HG03280 (cell line): ENCODE results near the gene SPC24.
"Not testable (repeated sequence)": the region's sequence is repeated elsewhere in the genome, so short reads cannot be mapped to it uniquely, and the experiment has no call there.

Source experiments
- ATAC-seq: cut with Tn5 transposase; IDR thresholded peaks from one replicate; pipeline ENCODE4 v1.9.1; 2021; ENCODE audit warnings: mild to moderate bottlenecking, moderate library complexity; ENCODE audit not compliant: unreplicated experiment

SPC24 gene

DNA sequence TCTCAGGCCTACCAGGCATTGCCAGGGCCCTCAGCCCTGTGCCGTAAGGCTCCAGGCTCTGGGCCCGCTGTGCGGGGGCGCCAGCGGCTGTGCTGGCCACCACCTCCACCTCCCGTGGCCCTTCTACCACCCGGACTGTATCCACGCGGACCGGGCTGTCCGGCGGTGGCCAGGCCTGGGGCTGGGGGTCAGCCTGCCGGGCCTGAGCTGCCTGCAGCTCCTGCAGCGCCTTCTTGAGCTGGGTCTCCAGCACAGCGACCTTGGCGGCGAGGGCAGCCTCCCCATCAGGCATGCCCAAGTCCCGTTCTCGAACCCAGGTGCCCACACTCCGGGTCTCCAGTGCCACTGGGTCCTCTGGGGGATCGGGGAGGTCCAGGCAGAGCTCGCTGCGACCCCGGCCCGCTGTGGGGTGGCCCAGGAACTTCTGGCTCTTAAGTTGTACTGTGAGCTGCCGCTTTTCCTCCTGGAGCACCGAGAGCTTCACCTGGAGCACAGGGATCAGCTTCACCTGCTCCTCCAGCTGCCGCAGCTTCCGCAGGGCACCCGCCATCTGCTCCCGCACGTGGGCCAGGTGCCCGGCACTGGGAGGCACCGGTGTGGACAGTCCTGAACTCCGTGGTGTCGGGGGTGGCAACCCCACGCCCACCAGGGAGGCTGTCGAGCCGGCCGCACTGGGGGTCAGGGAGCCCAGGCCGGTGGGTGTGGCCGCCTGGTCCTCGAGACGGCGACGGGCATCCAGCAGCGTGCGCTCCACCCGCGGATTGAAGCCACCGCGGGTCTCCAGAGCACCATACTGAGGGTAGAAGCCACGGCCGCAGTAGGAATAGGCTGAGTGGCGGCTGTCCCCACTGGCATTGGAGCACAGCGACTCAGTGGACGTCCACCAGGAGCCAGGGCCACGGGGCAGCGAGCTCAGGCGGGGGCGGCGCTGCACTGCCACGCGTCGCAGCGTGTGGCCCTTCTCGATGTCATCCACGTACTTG is 37.7 kb upstream of the SPC24 start:
- ATAC-seq = no peak

DNA sequence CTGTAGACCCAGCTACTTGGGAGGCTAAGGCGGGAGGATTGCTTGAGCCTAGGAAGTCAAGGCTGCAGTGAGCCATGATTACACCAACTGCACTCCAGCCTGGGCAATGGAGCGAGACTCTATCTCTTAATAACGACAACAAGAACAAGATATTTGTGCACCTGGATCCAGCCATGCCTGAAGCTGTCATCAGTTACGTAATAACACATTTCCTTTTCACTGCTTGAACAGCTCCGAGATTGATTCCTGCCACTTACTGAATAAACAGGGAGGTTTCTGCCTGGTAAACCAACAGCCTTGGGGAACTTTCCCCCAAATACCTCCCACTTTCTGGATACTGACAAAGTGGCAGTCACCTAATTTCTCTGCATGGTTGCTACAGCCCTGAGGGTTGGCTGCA is 36.4 kb upstream of the SPC24 start:
- no peak for ATAC-seq

DNA sequence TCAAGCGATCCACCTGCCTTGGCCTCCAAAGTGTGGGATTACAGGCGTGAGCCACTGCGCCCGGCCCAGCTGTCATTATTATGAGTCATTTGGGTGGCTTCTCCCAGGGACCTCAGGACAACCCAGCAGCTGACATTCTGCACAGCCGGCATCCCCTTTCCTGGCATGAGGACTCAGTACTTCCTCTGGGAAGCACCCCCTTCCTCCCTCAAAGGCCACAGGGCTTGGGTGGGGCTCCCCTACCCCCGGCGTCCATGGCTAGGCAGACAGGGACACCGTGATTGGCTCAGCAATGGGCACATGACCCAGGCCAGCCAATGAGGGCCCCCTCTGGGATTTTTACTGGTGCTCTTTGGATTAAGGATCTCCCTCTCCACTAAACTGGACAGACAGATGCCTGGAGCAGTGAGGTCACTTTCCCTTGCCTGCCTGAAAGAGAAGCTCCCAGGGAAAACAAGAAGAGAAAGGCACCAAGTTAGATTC is 35.7 kb upstream of the SPC24 start:
- ATAC-seq = no peak

DNA sequence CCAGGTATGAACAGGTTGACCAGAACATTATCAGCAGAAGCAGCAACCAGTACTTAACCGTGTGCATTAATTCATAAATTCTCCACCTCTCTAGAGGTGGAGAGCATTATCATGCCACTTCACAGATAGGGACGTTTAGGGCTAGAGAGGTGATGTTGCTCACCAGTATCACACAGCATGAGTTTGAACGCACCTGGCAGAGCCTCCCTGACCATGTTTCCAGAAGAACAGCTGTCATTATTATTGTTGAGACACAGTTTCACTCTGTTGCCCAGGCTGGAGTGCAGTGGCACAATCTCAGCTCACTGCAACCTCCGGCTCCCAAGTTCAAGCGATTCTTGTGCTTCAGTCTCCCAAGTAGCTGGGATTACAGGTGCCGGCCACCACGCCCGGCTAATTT is 34.9 kb upstream of the SPC24 start:
- no peak for ATAC-seq

DNA sequence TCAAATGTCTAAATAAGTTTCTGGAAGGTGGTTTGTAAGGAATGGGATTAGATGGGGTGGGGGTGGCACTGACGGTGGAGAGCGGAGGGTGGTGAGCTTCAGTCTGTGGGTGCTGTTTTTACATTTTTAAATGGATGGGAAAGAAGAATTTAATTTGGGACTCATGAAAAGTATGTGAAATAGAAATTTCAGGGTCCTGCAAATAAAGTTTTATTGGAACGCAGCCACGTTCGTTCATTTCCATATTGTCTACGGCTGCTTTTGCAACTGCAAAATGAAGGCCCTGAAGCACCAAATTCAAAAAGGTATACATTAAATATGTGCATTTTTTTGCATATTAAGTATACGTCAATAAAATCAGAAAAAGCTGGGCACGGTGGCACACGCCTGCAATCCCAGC is 31.9 kb upstream of the SPC24 start:
- no peak for ATAC-seq

DNA sequence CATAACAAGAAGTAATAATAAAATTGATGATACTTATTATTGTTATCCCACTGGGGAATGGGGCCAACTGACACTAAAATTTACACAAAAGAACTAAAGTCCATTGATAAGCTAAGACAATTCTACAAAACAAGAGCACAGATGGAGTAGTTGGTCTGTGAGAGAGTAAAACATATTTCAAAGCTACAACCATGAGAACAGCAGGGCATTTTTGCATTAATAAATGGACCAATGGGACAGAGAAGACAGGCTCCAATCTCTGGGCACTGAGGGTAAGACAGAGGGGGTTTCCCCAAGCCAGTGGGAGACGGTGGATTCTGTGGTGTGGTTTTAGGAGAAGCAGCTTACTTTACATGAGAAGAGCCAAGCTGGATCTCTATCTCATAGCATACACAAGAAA is 27.4 kb upstream of the SPC24 start:
- no peak for ATAC-seq

DNA sequence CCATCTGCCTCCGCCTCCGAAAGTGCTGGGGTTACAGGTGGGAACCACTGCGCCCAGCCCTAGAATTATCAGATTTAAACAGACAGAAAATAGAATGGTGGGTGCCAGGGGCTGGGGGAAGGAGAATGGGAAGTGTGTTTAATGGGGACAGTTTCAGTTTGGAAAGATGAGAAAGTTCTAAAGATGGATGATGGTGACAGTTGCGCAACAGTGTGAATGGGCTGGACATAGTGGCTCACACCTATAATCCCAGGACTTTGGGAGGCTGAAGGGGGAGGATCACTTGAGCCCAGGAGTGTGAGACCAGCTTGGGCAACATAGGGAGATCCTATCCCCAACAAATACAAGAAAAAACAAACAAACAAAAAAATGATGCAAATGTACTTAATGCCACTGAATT is 25.9 kb upstream of the SPC24 start:
- no peak for ATAC-seq

DNA sequence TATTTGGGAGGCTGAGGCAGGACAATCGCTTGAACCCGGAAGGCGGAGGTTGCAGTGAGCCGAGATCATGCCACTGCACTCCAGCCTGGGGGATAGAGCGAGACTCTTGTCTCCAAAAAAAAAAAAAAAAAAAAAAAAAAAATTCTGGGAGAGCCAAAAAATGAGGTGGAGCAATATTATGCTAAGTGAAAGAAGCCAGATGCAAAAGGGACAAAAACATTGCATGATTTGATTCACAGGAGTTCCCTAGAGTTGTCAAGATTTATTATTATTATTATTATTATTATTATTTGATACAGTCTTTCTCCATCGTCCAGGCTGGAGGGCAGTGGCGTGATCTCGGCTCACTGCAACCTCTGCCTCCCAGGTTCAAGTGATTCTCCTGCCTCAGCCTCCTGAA is 25.4 kb upstream of the SPC24 start:
- not testable (repeated sequence) for ATAC-seq

DNA sequence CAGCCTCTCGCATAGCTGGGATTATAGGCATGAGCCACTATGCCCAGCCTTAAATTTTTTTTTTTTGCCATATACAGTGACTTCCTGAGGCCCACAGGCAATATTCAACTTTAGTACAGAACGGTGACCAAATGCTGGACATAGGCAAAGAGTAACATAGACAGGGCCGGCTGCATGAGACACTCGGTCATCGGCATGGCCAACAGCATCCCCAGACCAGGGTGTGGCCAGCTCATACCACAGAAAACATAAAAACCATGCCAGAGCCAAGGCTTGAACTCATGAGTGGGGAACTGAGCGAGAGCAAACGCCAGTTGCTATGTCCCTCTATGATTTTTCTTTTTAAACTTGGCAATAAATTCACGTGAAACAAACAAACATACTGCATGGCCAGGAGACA is 24.8 kb upstream of the SPC24 start:
- no peak for ATAC-seq

DNA sequence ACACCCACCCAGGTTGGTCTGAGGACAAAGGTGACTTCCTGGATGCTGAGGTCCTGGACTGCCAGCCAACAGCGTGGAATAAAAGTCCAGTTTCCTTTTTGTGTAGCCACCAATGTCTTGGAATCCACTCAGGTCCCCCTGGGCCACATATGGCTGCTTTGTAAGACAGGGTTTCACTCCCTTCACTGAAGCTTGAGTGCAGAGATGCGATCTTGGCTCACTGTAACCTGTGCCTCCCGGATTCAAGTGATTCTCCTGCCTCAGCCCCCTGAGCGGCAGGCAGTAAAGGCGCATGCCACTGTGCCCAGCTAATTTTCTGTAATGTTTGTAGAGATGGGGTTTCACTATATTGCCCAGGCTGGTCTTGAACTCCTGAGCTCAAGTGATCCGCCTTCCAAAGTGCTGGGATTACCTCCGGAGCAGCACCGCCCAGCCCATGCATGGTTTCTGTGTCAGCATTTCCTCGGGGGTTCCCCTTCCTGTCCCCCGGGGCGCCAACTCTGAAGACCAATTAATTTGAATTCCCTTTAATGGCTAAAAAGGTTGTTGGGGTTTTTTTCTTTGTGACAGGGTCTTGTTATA is 24.2 kb upstream of the SPC24 start:
- no peak for ATAC-seq

DNA sequence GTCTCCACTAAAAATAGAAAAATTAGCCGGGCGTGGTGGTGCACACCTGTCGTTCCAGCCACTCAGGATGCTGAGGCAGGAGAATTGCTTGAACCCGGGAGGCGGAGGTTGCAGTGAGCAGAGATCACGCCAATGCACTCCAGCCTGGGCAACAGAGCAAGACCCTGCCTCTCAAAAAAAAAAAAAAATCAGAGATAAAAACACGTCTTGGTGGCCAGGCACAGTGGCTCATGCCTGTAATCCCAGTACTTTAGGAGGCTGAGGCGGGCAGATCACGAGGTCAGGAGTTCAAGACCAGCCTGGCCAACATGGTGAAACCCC is 23.5 kb upstream of the SPC24 start:
- not testable (repeated sequence) for ATAC-seq

DNA sequence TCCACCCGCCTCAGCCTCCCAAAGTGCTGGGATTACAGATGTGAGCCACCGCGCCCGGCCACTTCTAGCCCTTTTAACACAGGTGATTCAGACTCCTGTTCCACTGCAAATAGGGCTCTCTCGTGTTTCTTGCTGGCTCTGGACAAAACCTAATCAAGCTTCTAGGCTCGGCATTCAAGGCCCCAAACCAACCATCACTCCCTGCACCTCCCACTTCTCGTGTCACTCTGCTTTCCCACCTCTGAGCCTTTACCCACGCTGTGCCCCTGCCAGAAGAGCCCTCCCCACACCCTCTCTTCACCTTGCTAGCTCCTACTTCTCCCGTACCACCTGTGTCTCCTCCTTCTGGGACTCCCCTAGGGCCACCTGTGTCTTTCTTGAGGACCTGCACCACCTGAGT is 22.0 kb upstream of the SPC24 start:
- no peak for ATAC-seq

DNA sequence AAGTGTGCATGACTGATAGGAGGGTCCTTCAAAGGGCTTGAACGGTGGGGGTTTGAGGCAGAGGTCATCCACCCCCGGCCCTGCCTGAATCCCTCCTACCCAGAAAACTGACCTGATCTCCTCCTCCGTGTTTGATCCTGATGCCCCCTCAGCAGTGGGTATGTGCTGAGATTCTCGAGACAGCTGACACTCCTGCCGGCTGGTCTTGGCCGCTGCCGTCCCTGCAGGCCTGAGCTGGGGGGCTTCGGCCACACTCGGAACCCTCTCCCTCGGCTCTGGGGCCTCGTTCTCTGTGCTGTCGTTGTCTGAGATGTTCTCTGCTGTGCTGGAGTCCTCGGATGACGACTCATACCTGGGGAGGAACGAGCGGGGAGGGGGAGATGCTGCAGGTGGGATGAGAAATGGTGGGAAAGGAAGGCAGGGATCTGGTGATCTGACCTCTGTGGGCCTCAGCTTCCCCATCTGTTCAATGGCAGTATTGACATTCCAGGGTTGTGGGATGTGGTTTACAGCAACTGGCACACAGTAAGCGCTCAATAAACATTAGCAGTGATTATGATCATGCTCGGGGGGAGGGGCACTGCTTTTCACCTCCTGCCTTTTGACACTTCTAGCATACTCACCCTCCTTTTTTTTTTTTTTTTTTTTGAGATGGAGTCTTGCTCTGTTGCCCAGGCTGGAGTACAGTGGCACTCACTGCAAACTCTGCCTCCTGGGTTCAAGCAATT is 21.0 kb upstream of the SPC24 start:
- no peak for ATAC-seq

DNA sequence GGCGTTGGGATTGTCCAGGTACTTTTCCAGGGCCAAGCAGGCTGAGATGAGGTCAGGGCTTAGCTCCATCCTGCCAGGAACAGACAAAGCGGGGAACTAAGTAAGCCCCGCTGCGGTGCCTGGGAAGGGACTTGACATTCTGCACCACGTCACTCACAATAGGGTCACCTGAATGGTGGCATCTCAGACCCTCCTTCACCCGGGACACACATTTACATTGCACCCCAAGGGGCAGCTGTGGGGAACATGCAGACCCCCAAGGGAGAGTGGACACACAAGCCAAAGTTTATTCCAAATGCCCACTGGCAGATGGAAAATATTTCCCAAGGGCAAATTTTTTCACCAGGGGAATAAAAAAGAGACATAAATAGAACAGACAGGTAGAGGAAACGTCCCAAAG is 20.3 kb upstream of the SPC24 start:
- ATAC-seq = no peak

DNA sequence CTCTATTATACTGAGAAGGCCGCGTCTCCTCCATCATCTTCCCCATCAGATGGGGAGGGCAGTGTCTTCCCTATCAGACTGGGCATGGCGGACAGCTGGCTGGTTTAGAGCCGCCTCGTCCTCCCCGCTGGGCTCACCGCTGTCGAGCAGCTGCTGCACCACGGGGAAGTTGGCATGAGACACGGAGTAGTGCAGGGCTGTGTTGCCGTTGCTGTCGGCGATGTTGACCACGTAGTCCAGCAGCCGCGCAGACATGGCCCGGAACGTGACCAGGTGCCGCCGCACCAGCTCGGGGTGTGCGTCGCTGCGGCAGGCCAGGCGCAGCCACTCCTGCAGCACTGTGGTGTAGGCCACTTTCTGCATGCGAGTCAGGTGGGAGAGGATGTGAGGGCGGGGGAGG is 18.8 kb upstream of the SPC24 start:
- no peak for ATAC-seq

DNA sequence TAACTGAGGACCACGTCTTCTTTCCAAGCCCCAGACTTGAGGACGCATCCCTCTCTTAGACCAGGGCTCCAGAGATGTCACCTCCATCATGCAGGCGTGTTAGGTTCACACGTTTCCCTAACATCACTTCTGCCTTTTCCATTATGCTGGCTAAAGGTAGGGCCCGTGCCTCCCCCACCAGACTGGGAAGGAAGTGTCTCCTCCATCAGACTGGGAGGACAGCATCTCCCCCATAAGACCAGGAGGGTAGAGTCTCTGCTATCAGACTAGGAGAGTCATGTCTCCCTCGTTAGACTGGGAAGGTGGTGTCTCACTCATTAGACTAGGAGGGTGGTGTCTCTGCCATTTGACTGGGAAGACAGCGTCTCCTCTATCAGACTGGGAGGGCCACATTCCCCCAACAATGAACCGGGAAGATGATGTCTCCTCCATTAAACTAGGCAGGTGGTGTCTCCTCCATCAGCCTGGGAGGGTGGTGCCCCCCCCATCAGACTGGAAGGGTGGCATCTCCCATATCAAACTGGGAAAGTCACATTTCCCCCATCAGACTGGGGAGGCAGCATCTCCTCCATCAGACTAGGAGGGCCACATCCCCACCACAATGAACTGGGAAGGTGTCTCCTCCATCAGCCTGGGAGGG is 18.1 kb upstream of the SPC24 start:
- ATAC-seq = no peak

DNA sequence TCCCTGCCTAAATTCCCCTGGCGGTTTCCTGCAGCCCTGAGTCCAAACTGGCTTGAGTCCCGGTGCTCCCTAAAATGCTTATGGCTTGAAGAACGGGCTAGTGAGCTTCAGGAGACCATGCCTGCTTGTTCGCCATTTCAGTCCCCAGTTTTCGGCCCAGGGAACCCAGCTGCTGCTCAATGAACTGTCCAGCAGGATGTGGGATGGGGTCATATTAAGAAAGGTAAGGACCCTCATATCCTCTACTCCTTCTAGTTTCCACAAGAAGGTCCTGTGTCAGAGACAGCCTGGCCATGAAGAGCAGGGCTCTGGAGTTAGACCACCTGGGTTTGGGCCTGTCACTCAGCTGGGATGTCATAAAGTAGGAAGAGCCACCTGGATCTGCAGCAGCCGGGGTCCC is 17.0 kb upstream of the SPC24 start:
- ATAC-seq = no peak

DNA sequence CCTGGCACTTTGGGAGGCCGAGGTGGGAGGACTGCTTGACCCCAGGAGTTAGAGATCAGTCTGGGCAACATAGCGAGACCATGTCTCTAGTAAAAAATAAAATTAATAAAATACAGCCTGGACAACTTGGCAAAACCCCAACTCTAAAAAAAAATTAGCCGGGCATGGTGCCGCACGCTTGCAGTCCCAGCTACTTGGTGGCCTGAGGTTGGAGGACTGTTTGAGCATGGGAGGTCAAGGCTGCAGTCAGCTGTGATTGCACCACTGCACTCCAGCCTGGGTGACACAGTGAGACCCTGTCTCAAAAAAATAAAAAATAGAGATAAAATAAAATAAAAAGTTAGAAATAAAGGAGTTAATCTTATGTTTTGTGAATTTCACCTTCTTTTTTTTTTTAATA is 15.6 kb upstream of the SPC24 start:
- ATAC-seq = no peak

DNA sequence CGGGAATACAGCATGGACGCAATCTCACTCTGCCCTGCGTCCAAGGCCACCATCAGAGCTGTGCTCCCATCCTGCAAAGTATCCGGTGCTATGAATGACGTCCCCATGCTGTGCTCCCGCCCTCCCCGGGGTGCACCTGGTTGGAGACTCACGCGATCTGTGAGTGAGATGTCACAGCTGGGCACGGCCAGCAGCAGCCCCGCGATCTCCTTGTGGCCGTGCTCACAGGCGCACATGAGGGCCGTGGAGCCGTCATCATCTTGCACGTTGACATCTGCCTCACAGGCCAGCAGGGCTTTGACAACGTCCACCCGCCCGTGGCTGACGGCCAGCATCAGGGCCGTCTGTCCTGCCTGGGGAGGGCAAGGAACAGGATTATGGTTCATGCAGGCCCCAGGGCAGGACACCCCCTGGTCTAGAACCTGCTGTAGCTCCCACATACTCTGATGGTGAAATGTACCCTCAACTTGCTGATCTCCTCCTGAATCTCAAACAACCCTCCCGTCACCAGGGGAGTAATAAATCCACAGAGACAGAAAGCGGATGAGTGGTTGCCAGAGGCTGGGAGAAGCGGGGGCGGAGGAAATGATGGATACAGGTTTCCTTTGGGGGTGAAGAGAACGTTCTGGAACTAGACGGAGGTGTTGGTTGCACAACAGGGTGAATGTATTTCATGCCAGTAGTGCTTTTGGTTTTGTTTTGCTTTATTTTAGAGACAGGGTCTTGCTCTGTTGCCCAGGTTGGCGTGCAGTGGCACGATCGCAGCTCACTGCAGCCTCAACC is 14.5 kb upstream of the SPC24 start:
- no peak for ATAC-seq

DNA sequence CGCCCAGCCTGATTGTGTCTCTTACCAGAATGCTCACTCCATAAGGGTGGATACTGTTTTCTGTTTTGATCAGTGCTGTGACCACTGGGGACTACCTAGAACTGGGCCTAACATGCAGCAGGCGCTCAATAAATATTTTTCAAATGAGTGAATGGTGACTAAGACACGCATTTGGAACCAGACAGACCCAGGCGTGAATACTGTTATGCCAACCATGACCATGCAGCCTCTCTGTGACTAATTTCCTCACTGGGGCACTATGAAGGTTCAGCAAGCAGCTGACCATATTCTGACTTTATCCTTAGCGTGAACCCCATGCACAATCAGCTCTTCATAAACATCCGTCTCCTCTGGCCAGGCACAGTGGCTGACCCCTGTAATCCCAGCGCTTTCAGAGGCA is 13.0 kb upstream of the SPC24 start:
- no peak for ATAC-seq
